Loucy (cell line): ENCODE measurements around the gene SMTNL2.
"Not testable (repeated sequence)": the region's sequence is repeated elsewhere in the genome, so short reads cannot be mapped to it uniquely, and the experiment has no call there.

Experiments
- H2AFZ ChIP-seq: fragments of 200-600 bp; sonication (generic); 2 replicates; pipeline ENCODE4 v1.6.0; 2016; ENCODE audit warnings: antibody characterized with exemption, mild to moderate bottlenecking, low read length, moderate library complexity
- H3F3A ChIP-seq: fragments of 200-600 bp; 2 replicates; pipeline ENCODE4 v1.6.0; 2016; ENCODE audit warnings: antibody characterized with exemption, low read depth, mild to moderate bottlenecking
- H3K27me3 ChIP-seq: fragments of 200-600 bp; sonication (generic); 2 replicates; pipeline ENCODE4 v1.6.1; 2014; ENCODE audit warnings: low read length, mild to moderate bottlenecking; ENCODE audit not compliant: insufficient read depth, poor library complexity, severe bottlenecking
- H3K36me3 ChIP-seq: fragments of 200-600 bp; sonication (generic); 2 replicates; pipeline ENCODE4 v1.6.1; 2016; ENCODE audit warnings: low read length; ENCODE audit not compliant: insufficient read depth
- H3K4me1 ChIP-seq: fragments of 200-600 bp; sonication (generic); 2 replicates; pipeline ENCODE4 v1.5.1; 2014; ENCODE audit warnings: low read length, mild to moderate bottlenecking; ENCODE audit not compliant: insufficient read depth, poor library complexity, severe bottlenecking
- H3K4me2 ChIP-seq: fragments of 200-600 bp; sonication (generic); 2 replicates; pipeline ENCODE4 v1.6.0; 2014; ENCODE audit warnings: antibody characterized with exemption, low read length, low read depth, mild to moderate bottlenecking; ENCODE audit not compliant: poor library complexity, severe bottlenecking
- H3K4me3 ChIP-seq: fragments of 200-600 bp; sonication (generic); 2 replicates; pipeline ENCODE4 v1.5.1; 2014; ENCODE audit warnings: low read length, mild to moderate bottlenecking, mixed read lengths; ENCODE audit not compliant: poor library complexity, severe bottlenecking
- H3K79me2 ChIP-seq: fragments of 200-600 bp; sonication (generic); 2 replicates; pipeline ENCODE4 v1.6.1; 2014; ENCODE audit warnings: low read length; ENCODE audit not compliant: insufficient read depth
- H3K9ac ChIP-seq: fragments of 200-600 bp; sonication (generic); 2 replicates; pipeline ENCODE4 v1.6.0; 2014; ENCODE audit warnings: mild to moderate bottlenecking, low read depth, low read length, moderate library complexity; ENCODE audit not compliant: poor library complexity, severe bottlenecking
- H3K9me2 ChIP-seq: fragments of 200-600 bp; sonication (generic); replicated peaks from 2 replicates; pipeline ENCODE4 v1.6.1; 2016; ENCODE audit warnings: low read depth, low read length, mixed read lengths
- H3K9me3 ChIP-seq: fragments of 200-600 bp; sonication (generic); 2 replicates; pipeline ENCODE4 v1.6.1; 2014; ENCODE audit warnings: mild to moderate bottlenecking, antibody characterized with exemption, low read length, low read depth; ENCODE audit not compliant: insufficient read depth
- H4K20me1 ChIP-seq: fragments of 200-600 bp; sonication (generic); 2 replicates; pipeline ENCODE4 v1.6.0; 2014; ENCODE audit warnings: antibody characterized with exemption, low read length, mild to moderate bottlenecking; ENCODE audit not compliant: insufficient read depth, poor library complexity, severe bottlenecking
- EZH2phosphoT487 ChIP-seq: fragments of 200-600 bp; IDR thresholded peaks from 2 replicates; pipeline ENCODE4 v1.6.1; 2018; ENCODE audit warnings: antibody characterized with exemption, mild to moderate bottlenecking, moderate library complexity, borderline replicate concordance
- TF ChIP-seq, protein P1 (sequence below): fragments of 200-600 bp; sonication (generic); conservative IDR thresholded peaks from 2 replicates; pipeline ENCODE4 v1.5.1; 2014; ENCODE audit warnings: mild to moderate bottlenecking, antibody characterized with exemption, low read length

Gene SMTNL2

GRCh38 chr17:4594406-4594805 lies 10.1 kb downstream of the SMTNL2 start:
- H3K4me3 ChIP-seq: no peak overlapping the region
- TF ChIP-seq EZH2phosphoT487: no peak
- TF ChIP-seq, protein P1, sequence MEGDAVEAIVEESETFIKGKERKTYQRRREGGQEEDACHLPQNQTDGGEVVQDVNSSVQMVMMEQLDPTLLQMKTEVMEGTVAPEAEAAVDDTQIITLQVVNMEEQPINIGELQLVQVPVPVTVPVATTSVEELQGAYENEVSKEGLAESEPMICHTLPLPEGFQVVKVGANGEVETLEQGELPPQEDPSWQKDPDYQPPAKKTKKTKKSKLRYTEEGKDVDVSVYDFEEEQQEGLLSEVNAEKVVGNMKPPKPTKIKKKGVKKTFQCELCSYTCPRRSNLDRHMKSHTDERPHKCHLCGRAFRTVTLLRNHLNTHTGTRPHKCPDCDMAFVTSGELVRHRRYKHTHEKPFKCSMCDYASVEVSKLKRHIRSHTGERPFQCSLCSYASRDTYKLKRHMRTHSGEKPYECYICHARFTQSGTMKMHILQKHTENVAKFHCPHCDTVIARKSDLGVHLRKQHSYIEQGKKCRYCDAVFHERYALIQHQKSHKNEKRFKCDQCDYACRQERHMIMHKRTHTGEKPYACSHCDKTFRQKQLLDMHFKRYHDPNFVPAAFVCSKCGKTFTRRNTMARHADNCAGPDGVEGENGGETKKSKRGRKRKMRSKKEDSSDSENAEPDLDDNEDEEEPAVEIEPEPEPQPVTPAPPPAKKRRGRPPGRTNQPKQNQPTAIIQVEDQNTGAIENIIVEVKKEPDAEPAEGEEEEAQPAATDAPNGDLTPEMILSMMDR: no peak
- H3K4me1 ChIP-seq: no peaks in the 10 kb centered on the region
- no peaks in the 10 kb centered on the region for H3F3A ChIP-seq
- H3K27me3 ChIP-seq: no peaks in the 10 kb centered on the region
- no peaks in the 10 kb centered on the region for H3K9me3 ChIP-seq
- no peak overlapping the region for H3K9ac ChIP-seq
- H4K20me1 ChIP-seq: no peaks in the 10 kb centered on the region
- no peaks in the 10 kb centered on the region for H3K9me2 ChIP-seq
- H2AFZ ChIP-seq: no peak overlapping the region
- no peak overlapping the region for H3K4me2 ChIP-seq
- H3K79me2 ChIP-seq: no peaks in the 10 kb centered on the region
- H3K36me3 ChIP-seq: no peaks in the 10 kb centered on the region

- Histone ChIP-seq H3K36me3 (no peaks in the 10 kb centered on the region), H3K4me3 (no peak overlapping the region), H3K79me2 (no peaks in the 10 kb centered on the region), H3K4me2 (no peak overlapping the region), H2AFZ (no peak overlapping the region), H3K27me3 (no peaks in the 10 kb centered on the region), H3F3A (no peaks in the 10 kb centered on the region), H3K9me3 (no peaks in the 10 kb centered on the region), H3K4me1 (no peaks in the 10 kb centered on the region), H3K9ac (no peak overlapping the region), H4K20me1 (no peaks in the 10 kb centered on the region), H3K9me2 (no peaks in the 10 kb centered on the region)
- no peak for TF ChIP-seq EZH2phosphoT487
- TF ChIP-seq, protein P1: no peak
Observed at GRCh38 chr17:4594931-4595684, 10.8 kb downstream of the SMTNL2 start.

DNA sequence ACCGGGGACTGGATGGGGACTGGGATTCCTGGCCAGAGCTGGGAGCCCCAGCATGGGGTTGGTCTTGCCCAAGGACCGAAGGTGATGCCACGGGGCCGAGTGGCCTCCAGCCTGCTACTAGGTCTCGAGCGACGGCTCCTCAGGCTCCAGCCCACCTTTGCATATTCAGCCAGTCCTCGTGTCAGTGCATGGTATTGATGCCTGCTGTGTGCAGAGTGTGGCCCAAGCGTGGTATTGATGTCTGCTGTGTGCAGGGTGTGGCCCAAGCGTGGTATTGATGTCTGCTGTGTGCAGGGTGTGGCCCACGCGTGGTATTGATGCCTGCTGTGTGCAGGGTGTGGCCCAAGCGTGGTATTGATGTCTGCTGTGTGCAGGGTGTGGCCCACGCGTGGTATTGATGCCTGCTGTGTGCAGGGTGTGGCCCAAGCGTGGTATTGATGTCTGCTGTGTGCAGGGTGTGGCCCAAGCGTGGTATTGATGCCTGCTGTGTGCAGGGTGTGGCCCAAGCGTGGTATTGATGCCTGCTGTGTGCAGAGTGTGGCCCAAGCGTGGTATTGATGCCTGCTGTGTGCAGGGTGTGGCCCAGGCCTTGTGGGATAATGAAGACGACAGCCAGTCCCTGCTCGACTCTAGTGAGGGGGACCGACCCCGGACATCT lies 11.5 kb downstream of the SMTNL2 start:
- not testable (repeated sequence) for H3K9me3 ChIP-seq, H4K20me1 ChIP-seq, H3K79me2 ChIP-seq, H3K27me3 ChIP-seq, H3K9ac ChIP-seq, H3K4me1 ChIP-seq, H3K4me3 ChIP-seq, H2AFZ ChIP-seq, H3K4me2 ChIP-seq, H3K9me2 ChIP-seq, H3K36me3 ChIP-seq, H3F3A ChIP-seq
